Stimulated activated CD8-positive, alpha-beta memory T cell treated with anti-CD3 and anti-CD28 coated beads, Interleukin-15, amount 100 ng/mL, for 4 hours (primary cell): ENCODE measurements around the gene KNDC1.
"Not testable (repeated sequence)": the region's sequence is repeated elsewhere in the genome, so short reads cannot be mapped to it uniquely, and the experiment has no call there.

Experiments used
- DNase-seq, 2 donors: peaks; one replicate each; pipeline ENCODE4 v3.0.0-alpha.2; 2020; ENCODE audit warnings: low read depth in 2 of 2

KNDC1 gene

DNA sequence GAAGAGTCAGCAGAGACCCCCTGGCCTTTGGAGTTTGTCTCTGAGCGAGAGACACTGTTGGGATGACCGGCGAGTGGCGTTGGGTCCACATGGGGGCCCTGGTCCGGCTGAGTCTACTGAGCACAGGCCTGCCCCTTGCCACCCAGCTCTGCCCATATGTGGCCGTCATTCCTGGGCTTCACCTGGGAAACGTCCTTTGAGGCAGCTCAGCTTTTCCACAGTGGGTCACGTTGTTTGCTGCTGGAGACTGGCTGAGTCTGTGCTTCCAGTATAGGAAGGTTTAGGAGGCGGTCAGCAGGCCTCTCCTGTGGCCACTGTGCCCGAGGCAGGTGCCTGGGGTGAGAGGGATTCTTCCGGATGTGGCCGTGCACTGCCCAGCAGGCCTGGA lies 99.6 kb downstream of the KNDC1 start:
- DNase-seq = no peak

DNA sequence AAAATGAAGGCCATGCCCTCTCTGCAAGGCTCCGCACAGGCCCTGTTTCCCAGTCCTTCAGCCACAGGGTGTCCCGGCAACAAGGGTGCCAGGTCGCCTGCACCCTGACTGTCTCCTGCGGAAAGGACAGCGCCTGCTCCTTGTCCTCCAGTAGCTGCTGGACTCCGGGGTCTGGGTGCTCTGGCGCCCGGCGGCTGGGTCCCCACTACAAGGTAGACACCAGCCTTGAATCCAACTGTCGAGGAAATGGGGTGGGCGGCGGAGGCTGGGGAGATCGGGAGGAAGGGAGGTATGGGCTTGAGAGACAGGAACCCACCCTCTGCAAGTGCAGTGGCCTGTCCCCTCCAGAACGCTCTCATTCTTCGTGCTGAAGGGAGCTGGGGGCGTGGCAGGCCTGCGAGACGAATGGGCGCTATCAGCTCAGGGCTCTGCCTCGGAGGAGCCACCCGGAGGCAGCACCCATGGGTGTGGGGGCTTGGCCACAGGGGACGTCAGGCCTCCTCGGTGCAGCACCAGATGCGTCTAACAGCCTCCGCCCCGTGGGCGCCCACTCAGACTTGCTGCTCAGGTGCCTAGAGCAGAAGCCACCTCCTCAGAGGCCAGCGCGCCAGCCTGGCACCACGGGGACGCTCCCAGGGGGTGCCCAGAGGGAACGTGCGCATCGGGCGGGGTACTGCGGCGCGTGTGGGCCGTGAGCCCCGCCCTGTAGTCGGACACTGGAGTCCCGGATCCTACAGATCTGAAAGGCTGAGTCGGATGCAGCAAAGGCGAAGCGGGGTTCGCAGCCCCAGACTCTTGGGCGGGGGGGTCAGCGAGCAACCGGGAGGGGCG lies 101.1 kb downstream of the KNDC1 start:
- DNase-seq = peak; percentile 40 to 48

DNA sequence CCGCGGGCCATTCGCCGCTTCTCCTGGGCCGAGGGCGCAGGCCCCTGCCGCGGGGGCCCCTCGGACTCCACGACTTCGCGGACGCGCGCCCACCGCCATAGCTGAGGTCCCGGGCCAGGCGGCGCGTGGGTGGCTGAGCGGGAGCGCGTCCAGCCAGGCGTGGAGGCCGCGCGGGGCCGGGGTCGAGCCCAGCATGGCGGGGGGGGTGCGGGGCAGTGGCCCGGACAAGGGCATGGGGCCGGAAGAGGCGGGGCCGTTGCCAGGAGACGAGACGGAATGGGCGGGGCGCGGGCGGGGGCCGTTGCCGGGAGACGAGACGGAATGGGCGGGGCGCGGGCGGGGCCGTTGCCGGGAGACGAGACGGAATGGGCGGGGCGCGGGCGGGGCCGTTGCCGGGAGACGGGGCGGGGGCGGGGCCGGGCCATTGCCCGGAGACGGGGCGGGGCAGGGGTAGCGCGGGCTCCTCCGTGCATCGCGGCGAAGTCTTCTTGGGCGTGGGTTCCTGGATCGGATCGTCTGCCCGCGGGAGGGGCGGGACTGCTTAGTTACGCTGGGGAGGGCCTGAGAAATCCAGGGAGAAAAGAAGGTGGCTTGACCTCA lies 101.8 kb downstream of the KNDC1 start:
- DNase-seq = peak; percentile 65

DNA sequence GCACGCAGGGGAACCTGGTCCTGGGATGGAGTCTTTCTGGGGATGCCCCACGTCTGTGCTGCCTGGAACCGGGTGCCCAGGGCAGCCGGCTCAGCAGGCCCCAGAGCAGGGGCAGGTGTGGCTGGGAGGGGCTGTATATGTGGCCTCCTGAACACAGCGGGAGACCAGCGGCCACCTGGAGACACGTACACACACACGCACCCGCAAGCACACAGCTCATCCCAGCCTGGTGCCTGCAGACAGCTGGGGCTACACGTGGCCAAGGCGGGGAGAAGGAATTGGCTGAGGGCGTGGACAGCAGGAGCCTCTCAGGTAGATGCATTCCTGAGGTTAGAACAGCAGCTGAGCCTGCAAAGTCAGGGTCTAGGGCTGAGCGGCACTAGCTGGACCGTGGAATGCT lies 102.7 kb downstream of the KNDC1 start:
- no peak for DNase-seq

GRCh38 chr10:133263674-133264073 lies 103.7 kb downstream of the KNDC1 start:
- no peak for DNase-seq

DNA sequence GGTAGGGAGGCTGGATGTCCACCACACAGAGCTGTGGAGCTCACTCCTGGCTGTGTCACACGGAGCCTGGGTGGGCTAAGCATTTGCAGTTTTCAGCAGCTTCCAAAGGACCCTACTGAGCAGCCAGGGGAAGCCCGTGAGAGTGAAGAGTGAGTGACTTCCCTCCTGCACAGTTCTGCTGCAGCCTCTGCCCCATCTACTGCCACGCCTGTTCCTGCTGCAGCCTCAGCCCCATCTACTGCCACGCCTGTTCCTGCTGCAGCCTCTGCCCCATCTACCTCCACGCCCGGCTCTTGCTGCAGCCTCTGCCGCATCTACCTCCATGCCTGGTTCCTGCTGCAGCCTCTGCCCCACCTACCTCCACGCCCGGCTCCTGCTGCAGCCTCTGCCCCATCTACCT lies 104.4 kb downstream of the KNDC1 start:
- no peak for DNase-seq

DNA sequence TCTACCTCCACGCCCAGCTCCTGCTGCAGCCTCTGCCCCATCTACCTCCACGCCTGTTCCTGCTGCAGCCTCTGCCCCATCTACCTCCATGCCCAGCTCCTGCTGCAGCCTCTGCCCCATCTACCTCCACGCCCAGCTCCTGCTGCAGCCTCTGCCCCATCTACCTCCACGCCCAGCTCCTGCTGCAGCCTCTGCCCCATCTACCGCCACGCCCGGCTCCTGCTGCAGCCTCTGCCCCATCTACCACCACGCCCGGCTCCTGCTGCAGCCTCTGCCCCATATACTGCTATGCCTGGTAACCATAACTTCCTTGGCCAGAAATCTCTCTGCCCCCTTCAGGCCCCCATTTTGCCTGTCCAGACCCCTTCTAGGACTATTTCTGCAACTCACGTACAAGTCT lies 105.0 kb downstream of the KNDC1 start:
- not testable (repeated sequence) for DNase-seq

- no peak for DNase-seq
Measured at GRCh38 chr10:133266056-133266795, 106.2 kb downstream of the KNDC1 start.

DNA sequence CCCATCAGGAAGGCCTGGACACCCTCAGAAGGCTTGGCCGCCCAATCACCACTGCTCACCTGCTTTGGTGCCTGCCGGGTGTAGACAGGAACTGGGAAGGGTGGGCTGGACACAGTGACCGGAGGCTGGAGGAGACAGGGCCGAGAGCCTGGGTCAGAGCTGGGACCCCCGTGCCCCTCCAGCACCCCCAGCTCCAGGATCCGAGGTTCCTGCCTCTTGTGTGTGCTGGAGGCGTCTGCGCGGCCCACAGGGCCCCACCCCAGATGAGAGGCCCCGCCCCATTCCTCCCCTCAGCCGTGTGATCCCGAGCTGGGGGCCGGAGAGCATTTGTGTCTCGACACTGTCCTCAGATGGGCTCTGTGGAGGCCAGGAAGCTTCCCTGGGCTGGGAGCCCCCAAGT lies 107.3 kb downstream of the KNDC1 start:
- no peak for DNase-seq

- no peak for DNase-seq
Measured at GRCh38 chr10:133267829-133268228, 107.8 kb downstream of the KNDC1 start.

DNA sequence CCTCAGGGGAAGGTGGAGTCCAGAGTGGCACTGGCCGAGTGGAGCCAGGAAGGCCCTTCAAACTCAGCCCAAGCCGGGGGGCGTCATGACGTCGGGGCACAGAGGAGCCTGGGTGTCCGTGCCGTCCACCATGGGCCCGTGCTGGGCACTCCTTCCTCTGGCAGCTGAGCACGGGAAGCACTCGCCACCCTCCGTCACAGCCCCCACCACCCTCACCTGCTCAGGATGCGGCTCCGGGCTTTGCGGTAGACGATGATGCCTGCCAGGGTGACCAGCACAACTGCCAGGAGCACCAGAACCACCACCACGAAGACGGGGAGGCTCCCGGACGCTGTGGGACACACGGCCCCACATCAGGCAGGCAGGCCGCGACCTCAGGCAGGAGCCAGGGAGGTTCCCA lies 108.5 kb downstream of the KNDC1 start:
- no peak for DNase-seq

DNA sequence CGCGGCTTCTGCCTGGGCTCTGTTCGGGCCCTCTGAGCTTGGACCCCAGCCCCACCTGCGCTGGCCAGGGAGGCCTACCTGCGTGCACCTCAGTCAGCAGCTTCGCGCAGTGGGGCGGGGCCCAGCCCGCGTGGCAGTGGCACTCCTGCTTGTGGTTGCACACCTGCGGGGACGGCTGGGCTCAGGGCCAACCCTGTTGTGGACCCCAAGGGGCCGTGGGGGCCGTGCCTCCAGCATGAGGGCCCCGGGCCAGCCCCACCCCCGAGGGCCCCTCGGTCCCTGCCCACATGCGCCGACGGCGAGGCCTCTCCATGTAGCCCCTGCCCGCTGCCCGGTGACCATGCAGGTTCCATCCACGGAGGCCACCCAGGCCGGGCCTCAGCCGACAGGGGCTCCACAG lies 109.3 kb downstream of the KNDC1 start:
- no peak for DNase-seq

DNA sequence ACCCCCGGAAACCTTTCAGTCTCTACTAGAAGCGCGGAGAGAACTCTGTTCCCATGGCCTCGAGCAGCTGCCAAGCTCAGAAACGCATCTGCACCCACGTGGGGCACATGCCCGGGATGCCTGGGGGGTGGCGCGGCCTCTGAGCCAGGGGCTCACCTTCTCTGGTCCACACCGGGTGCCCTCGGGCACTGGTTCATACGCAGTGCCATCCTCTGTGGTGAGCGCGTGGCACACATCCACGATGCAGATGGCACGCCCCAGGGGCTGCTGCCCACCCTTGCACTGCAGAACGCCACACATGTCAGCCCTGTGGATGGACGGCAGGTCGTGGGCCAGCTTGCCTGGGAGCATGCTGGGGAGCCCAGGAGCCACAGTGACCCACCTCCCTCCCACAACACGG lies 110.2 kb downstream of the KNDC1 start:
- no peak for DNase-seq

- DNase-seq = no peak
Measured at GRCh38 chr10:133270773-133271297, 110.8 kb downstream of the KNDC1 start.

GRCh38 chr10:133271521-133272300 lies 111.7 kb downstream of the KNDC1 start:
- DNase-seq = no peak

GRCh38 chr10:133272301-133272963 lies 112.4 kb downstream of the KNDC1 start:
- DNase-seq = no peak

DNA sequence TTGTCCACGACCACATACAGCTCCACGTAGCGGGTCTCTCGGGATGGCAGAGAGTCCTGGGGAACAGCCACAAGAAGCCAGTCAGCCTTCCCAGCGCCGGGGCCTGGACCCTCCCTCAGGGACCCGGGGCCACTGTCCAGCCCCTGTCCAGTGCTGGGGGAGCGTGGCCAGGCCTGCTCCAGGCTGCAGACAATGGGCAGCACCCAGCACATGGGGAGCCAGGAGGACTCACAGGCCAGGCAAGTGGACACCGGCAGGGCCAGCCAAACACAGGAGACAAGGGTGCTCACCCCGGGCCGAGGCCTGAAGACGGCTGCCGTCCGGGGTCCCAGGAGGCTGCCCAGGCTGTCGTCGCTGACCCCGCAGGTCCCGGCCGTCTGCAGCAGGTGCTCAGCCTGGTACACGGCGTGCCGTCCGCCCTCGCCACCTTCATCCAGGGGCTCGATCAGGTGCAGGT lies 113.0 kb downstream of the KNDC1 start:
- no peak for DNase-seq

GRCh38 chr10:133273534-133274143 lies 113.6 kb downstream of the KNDC1 start:
- DNase-seq = no peak

GRCh38 chr10:133274751-133275683 lies 115.0 kb downstream of the KNDC1 start:
- peak; percentile 72 to 75 for DNase-seq

DNA sequence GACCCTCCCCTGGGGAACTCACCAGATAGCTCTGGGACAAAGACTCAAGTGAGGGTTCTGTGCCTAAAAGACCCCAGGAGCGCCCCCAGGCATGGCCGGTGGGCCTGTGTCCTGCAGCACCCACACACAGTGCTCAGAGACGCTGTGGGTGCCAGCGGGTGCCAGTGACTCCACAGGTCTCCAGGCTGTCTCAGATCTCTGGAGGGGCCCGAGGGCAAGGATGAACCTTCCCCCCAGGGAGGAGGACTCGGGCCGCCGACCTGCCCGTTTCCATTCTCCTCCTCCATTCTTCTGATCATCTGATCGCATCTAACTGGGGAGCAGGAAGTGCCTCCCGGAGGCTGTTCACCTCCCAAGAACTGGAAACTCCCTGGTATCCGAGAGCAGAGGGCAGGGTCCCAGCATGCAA lies 115.7 kb downstream of the KNDC1 start:
- DNase-seq = no peak
